Parathyroid adenoma (tissue), 2 donors: ENCODE data around the gene PTPRT.

Source experiments
- H2AFZ ChIP-seq: fragments of 300-600 bp; sonication (generic); one replicate; pipeline ENCODE4 v1.7.0; 2017; ENCODE audit warnings: antibody characterized with exemption, mild to moderate bottlenecking
- H3K27ac ChIP-seq: fragments of 300-600 bp; sonication (generic); one replicate; pipeline ENCODE4 v1.7.0; 2017
- H3K27me3 ChIP-seq: fragments of 300-600 bp; sonication (generic); one replicate; pipeline ENCODE4 v1.7.0; 2017; ENCODE audit warnings: low read length; ENCODE audit not compliant: control insufficient read depth, insufficient read depth
- H3K36me3 ChIP-seq: fragments of 300-600 bp; sonication (generic); one replicate; pipeline ENCODE4 v1.7.0; 2017; ENCODE audit warnings: low read length; ENCODE audit not compliant: control insufficient read depth, insufficient read depth
- H3K4me1 ChIP-seq: fragments of 300-600 bp; sonication (generic); one replicate; pipeline ENCODE4 v1.7.0; 2017; ENCODE audit warnings: control low read depth
- H3K4me2 ChIP-seq: fragments of 300-600 bp; sonication (generic); one replicate; pipeline ENCODE4 v1.7.0; 2017; ENCODE audit warnings: low read length
- H3K4me3 ChIP-seq: fragments of 300-600 bp; sonication (generic); one replicate; pipeline ENCODE4 v1.7.0; 2017; ENCODE audit warnings: low read depth, low read length
- H3K79me2 ChIP-seq: fragments of 300-600 bp; sonication (generic); one replicate; pipeline ENCODE4 v1.7.0; 2017; ENCODE audit warnings: control low read depth
- H3K9ac ChIP-seq: fragments of 300-600 bp; sonication (generic); one replicate; pipeline ENCODE4 v1.7.0; 2017; ENCODE audit warnings: mild to moderate bottlenecking
- H3K9me3 ChIP-seq: fragments of 300-600 bp; sonication (generic); one replicate; pipeline ENCODE4 v1.7.0; 2017; ENCODE audit warnings: low read length; ENCODE audit not compliant: control insufficient read depth
- CTCF ChIP-seq: fragments of 300-600 bp; sonication (generic); IDR thresholded peaks from one replicate; pipeline ENCODE4 v1.7.0; 2017; ENCODE audit warnings: antibody characterized with exemption, mild to moderate bottlenecking
- donor health status: primary hyperparathyroidism.

PTPRT gene

DNA sequence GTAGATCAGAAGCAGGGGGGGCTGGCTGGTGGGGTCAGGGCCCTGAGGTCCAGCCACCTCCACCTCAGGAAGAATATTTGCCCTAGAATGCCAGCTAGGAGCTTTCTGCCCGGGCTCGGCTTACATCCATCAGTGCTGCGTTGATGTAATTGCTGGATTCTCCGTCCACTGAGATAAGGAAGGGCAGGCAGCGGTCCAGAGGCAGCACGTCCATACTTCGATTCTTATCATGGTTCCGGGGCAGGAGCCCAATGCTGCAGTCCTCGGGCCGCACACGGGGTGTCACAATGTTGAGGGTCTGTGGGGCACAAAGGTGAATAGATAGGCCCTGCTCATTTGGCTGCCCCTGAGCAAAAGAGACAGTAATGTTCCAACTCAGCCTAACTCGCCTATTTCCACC, 1087.7 kb downstream of the PTPRT start:
- H3K4me2 ChIP-seq: no peak overlapping the region
- TF ChIP-seq CTCF: no peak
- H3K79me2 ChIP-seq: no peaks in the 10 kb centered on the region
- no peaks in the 10 kb centered on the region for H3K9me3 ChIP-seq
- peaks cover 7% of the 10 kb centered on the region for H3K4me1 ChIP-seq
- H3K4me3 ChIP-seq: no peak overlapping the region
- no peak overlapping the region for H2AFZ ChIP-seq
- H3K27me3 ChIP-seq: no peaks in the 10 kb centered on the region
- H3K36me3 ChIP-seq: no peaks in the 10 kb centered on the region
- H3K27ac ChIP-seq: no peak overlapping the region
- H3K9ac ChIP-seq: no peak overlapping the region

DNA sequence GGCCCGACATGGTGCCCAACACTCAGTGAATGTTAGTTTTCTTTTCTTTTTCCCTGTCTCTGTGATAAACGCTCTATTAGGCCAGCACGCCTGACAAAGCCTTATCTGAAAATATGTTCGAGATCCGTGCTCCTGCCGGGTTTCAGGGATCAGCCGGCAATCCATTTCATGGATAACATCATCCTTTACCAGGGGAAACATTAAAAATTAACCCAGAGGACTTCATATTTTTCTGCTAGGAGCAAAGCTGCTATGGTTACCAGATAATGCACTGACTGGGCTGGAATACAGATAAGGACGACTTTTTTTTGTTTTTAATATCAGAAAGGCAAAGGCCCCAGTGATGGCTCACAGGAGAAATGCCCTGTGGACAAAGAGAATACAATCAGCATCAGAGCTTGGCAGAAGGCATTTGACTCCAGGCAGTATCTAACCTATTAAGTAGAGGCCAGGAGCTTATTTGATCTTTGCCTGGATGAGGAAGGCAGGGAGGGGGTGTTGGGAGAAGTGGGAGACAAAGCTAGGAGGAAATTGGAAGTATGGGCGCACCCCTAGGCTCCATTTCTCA, 1089.5 kb downstream of the PTPRT start:
- H3K9ac ChIP-seq: no peak overlapping the region
- no peaks in the 10 kb centered on the region for H3K79me2 ChIP-seq
- no peaks in the 10 kb centered on the region for H3K9me3 ChIP-seq
- no peak overlapping the region for H3K4me3 ChIP-seq
- H3K4me2 ChIP-seq: no peak overlapping the region
- no peak overlapping the region for H2AFZ ChIP-seq
- TF ChIP-seq CTCF: no peak
- H3K27ac ChIP-seq: no peak overlapping the region
- H3K4me1 ChIP-seq: peaks cover 7% of the 10 kb centered on the region
- no peaks in the 10 kb centered on the region for H3K27me3 ChIP-seq
- H3K36me3 ChIP-seq: no peaks in the 10 kb centered on the region

- no peaks in the 10 kb centered on the region for H3K36me3 ChIP-seq
- H3K4me3 ChIP-seq: no peak overlapping the region
- H3K79me2 ChIP-seq: no peaks in the 10 kb centered on the region
- H3K4me2 ChIP-seq: no peak overlapping the region
- H3K4me1 ChIP-seq: peaks cover 7% of the 10 kb centered on the region
- H3K27me3 ChIP-seq: no peaks in the 10 kb centered on the region
- H3K27ac ChIP-seq: no peak overlapping the region
- no peaks in the 10 kb centered on the region for H3K9me3 ChIP-seq
- H2AFZ ChIP-seq: no peak overlapping the region
- no peak overlapping the region for H3K9ac ChIP-seq
- TF ChIP-seq CTCF: no peak
These were observed 1090.6 kb downstream of the PTPRT start for GRCh38 chr20:42099101-42099500.

DNA sequence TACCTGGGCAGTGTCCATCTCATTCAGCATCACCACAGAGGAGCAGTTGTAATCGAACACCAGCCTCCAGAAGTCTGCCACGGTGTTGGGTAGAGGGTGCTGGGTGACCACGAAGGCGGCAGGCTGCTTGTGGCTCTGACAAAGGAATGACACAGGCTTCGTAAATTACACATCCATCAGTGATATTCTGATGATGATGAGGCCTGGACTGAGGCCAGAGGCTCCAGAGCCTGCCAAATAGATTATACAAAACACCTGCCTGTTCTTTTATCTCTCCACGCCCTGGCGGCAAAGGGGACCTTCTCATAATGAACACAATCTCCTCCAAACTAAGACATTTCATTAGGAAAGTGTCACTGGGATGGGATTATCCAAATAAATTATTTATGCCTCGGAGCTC, 1091.3 kb downstream of the PTPRT start:
- Histone ChIP-seq H3K4me3 (no peak overlapping the region), H3K27me3 (no peaks in the 10 kb centered on the region), H3K27ac (no peak overlapping the region), H2AFZ (no peak overlapping the region), H3K9me3 (no peaks in the 10 kb centered on the region), H3K79me2 (no peaks in the 10 kb centered on the region), H3K4me1 (peaks cover 9% of the 10 kb centered on the region), H3K4me2 (no peak overlapping the region), H3K9ac (no peak overlapping the region), H3K36me3 (no peaks in the 10 kb centered on the region)
- TF ChIP-seq CTCF: no peak

DNA sequence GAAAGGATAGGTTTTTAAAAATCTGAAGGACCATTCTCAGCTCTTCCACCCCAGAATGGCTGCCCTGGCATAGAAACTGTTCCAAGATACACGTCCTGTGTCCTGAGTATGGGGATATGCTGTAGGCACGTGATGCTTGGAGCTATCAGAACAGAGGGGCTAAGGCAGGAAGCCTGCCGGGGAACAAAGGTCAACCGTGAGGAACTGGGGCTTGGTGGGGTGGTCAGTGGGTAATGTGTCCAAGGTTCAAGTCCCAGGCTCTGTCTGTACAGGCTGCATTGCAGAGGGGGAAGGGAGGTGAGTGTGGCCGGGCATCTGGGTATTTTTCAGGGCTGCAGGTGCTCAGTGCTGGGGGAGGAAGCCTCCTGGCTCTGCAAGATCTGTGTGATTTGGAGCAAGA, 1092.0 kb downstream of the PTPRT start:
- H3K4me1 ChIP-seq: peaks cover 11% of the 10 kb centered on the region
- no peak overlapping the region for H3K4me2 ChIP-seq
- no peaks in the 10 kb centered on the region for H3K9me3 ChIP-seq
- no peak for TF ChIP-seq CTCF
- no peaks in the 10 kb centered on the region for H3K79me2 ChIP-seq
- no peaks in the 10 kb centered on the region for H3K27me3 ChIP-seq
- H3K27ac ChIP-seq: no peak overlapping the region
- H3K36me3 ChIP-seq: no peaks in the 10 kb centered on the region
- H3K9ac ChIP-seq: no peak overlapping the region
- no peak overlapping the region for H3K4me3 ChIP-seq
- H2AFZ ChIP-seq: no peak overlapping the region
